ENCODE results near the gene CXCL12.

- TF ChIP-seq POLR2A (IDR thresholded peaks at IDR 0.05; ENCODE audit: low read length) (no peak), GATA1 (IDR thresholded peaks at IDR 0.05; ENCODE audit: low read depth, low read length) (no peak)
Measured at GRCh38 chr10:44347609-44348400, 37.1 kb downstream of the CXCL12 start.
